KOPT-K1 (cell line): Measurements from ENCODE around the gene LCNL1.
A peak's percentile ranks its signal among the peaks of the same experiment; 100 is the strongest.

Experiments
- H3K27ac ChIP-seq: fragments of 200-600 bp; sonication (generic); 2 replicates; pipeline ENCODE4 v1.5.1; 2016; ENCODE audit warnings: antibody characterized with exemption, mild to moderate bottlenecking, low read depth, low read length; ENCODE audit not compliant: poor library complexity, severe bottlenecking
- H3K36me3 ChIP-seq: fragments of 200-600 bp; sonication (generic); 2 replicates; pipeline ENCODE4 v1.5.1; 2017; ENCODE audit warnings: antibody characterized with exemption, mild to moderate bottlenecking, low read length, moderate library complexity; ENCODE audit not compliant: insufficient read depth
- H3K9me3 ChIP-seq: fragments of 200-600 bp; sonication (generic); 2 replicates; pipeline ENCODE4 v1.5.1; 2017; ENCODE audit warnings: antibody characterized with exemption, low read length, mild to moderate bottlenecking; ENCODE audit not compliant: insufficient read depth, poor library complexity, severe bottlenecking

The LCNL1 gene

GRCh38 chr9:136982232-136983051 is at the start of gene LCNL1:
LCNL1 (plus strand) TSS chr9:136982993; CDS start chr9:136983587, 594 bp downstream.
- no peaks in the 10 kb centered on the region for H3K36me3 ChIP-seq
- H3K27ac ChIP-seq = no peak within 1 kb of the TSS

GRCh38 chr9:136934277-136934676 is 48.5 kb upstream of the LCNL1 start:
- Histone ChIP-seq H3K9me3 (no peaks in the 10 kb centered on the region), H3K36me3 (peaks cover 50% of the 10 kb centered on the region; the same call in 1 of the 2 replicates), H3K27ac (no peak overlapping the region)

More at GRCh38 chr9:136982232-136983051, at the start of gene LCNL1:
- H3K9me3 ChIP-seq = no peaks in the 10 kb centered on the region

- Histone ChIP-seq H3K36me3 (peaks cover 53% of the 10 kb centered on the region; the same call in 1 of the 2 replicates), H3K27ac (no peak overlapping the region), H3K9me3 (no peaks in the 10 kb centered on the region)
Observed at GRCh38 chr9:136935651-136936050, 47.1 kb upstream of the LCNL1 start.

GRCh38 chr9:136936645-136937170 is 46.1 kb upstream of the LCNL1 start:
- H3K27ac ChIP-seq = no peak overlapping the region
- no peaks in the 10 kb centered on the region for H3K9me3 ChIP-seq
- H3K36me3 ChIP-seq = peaks cover 63% of the 10 kb centered on the region; the same call in 1 of the 2 replicates

GRCh38 chr9:136937186-136938001 is 45.4 kb upstream of the LCNL1 start:
- Histone ChIP-seq H3K27ac (no peak overlapping the region), H3K36me3 (peaks cover 70% of the 10 kb centered on the region; the same call in 1 of the 2 replicates)

GRCh38 chr9:136939431-136939995 is 43.3 kb upstream of the LCNL1 start:
- H3K27ac ChIP-seq = no peak overlapping the region
- H3K9me3 ChIP-seq = no peaks in the 10 kb centered on the region
- peaks cover 54% of the 10 kb centered on the region; the same call in 1 of the 2 replicates for H3K36me3 ChIP-seq

More at GRCh38 chr9:136937186-136938001, 45.4 kb upstream of the LCNL1 start:
- no peaks in the 10 kb centered on the region for H3K9me3 ChIP-seq

GRCh38 chr9:136939996-136940525 is 42.7 kb upstream of the LCNL1 start:
- Histone ChIP-seq H3K36me3 (peaks cover 54% of the 10 kb centered on the region; the same call in 1 of the 2 replicates), H3K27ac (no peak overlapping the region), H3K9me3 (no peaks in the 10 kb centered on the region)

- Histone ChIP-seq H3K9me3 (no peaks in the 10 kb centered on the region), H3K27ac (no peak overlapping the region), H3K36me3 (peaks cover 54% of the 10 kb centered on the region; the same call in 1 of the 2 replicates)
Observed at GRCh38 chr9:136940526-136941230, 42.1 kb upstream of the LCNL1 start.

GRCh38 chr9:136941231-136942111 is 41.3 kb upstream of the LCNL1 start:
- Histone ChIP-seq H3K9me3 (no peaks in the 10 kb centered on the region), H3K36me3 (peaks cover 52% of the 10 kb centered on the region; the same call in 1 of the 2 replicates), H3K27ac (no peak overlapping the region)

- Histone ChIP-seq H3K36me3 (peaks cover 45% of the 10 kb centered on the region; the same call in 1 of the 2 replicates), H3K9me3 (no peaks in the 10 kb centered on the region), H3K27ac (no peak overlapping the region)
Observed at GRCh38 chr9:136942112-136942880, 40.5 kb upstream of the LCNL1 start.

- H3K36me3 ChIP-seq = peaks cover 40% of the 10 kb centered on the region; the same call in 1 of the 2 replicates
- H3K9me3 ChIP-seq = no peaks in the 10 kb centered on the region
- H3K27ac ChIP-seq = no peak overlapping the region
Observed at GRCh38 chr9:136942881-136943230, 39.9 kb upstream of the LCNL1 start.

- H3K36me3 ChIP-seq = peaks cover 37% of the 10 kb centered on the region; the same call in 1 of the 2 replicates
- peak overlapping the region; percentile 85 for H3K27ac ChIP-seq
- H3K9me3 ChIP-seq = no peaks in the 10 kb centered on the region
Observed at GRCh38 chr9:136943291-136944211, 39.2 kb upstream of the LCNL1 start.
